ENCODE data around the gene PHKG2.
A peak's percentile ranks its signal among the peaks of the same experiment; 100 is the strongest.

The PHKG2 gene

DNA sequence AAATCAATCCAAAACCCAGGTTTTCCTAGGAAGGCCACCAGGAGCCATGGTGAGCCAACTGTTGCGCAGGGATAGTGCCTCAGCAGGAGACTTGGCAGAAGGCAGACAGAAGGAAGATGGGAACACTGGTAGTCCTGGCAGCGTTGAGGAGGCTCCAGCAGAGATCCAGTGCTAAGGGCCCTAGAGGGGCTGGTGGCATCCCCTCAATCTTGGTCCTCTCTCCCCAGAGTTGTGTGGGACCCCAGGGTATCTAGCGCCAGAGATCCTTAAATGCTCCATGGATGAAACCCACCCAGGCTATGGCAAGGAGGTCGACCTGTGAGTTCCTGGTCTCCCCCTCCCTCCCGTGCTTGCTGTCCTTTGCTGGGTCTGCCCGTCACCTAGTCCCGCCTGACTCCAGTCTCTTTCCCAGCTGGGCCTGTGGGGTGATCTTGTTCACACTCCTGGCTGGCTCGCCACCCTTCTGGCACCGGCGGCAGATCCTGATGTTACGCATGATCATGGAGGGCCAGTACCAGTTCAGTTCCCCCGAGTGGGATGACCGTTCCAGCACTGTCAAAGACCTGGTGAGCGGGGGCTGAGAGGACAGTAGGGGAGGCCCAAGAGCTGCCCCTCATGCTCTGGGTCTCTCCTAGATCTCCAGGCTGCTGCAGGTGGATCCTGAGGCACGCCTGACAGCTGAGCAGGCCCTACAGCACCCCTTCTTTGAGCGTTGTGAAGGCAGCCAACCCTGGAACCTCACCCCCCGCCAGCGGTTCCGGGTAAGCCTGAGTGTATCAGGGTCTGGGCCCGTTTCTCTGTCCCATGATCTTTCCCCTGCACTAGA lies 7.9 kb downstream of the PHKG2 start:
- Mint-ChIP-seq H3K27ac (no peak overlapping the region), H3K36me3 (peaks cover 14 to 55% of the 10 kb centered on the region in 2 donors), H3K4me1 (peaks cover 22% of the 10 kb centered on the region in 2 donors), H3K27me3 (no peaks in the 10 kb centered on the region), H3K9me3 (no peaks in the 10 kb centered on the region), H3K4me3 (no peak overlapping the region)
- no peak for DNase-seq
- ATAC-seq (replicated peaks): no peak

DNA sequence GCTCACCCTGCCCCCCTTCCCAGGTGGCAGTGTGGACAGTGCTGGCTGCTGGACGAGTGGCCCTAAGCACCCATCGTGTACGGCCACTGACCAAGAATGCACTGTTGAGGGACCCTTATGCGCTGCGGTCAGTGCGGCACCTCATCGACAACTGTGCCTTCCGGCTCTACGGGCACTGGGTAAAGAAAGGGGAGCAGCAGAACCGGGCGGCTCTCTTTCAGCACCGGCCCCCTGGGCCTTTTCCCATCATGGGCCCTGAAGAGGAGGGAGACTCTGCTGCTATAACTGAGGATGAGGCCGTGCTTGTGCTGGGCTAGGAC lies 8.5 kb downstream of the PHKG2 start:
- no peak overlapping the region for H3K4me3 Mint-ChIP-seq
- no peaks in the 10 kb centered on the region for H3K9me3 Mint-ChIP-seq
- peaks cover 14 to 50% of the 10 kb centered on the region in 2 donors for H3K36me3 Mint-ChIP-seq
- DNase-seq (no peak), ATAC-seq (replicated peaks) (no peak)
- no peak overlapping the region for H3K27ac Mint-ChIP-seq
- H3K4me1 Mint-ChIP-seq: peaks cover 22 to 24% of the 10 kb centered on the region in 2 donors
- no peaks in the 10 kb centered on the region for H3K27me3 Mint-ChIP-seq

DNA sequence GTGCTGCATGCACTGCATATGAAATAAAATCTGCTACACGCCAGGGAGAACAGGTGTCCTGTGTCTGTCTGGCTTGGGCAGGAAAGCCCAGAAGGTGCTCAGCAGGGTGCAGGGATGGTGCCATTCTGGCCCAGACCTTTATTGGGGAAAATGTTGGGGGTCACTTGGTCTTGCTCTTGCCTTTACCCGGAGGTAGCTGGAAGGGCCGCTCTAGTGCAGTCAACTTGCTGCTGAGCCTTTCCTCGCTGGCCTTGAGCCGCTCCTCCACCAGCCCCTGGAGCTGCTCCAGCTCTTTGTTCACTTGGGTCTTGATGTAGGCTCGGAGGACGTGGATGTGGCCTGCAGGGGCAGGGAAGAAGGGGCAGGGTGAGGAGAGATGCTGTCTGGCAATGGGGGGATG lies 9.1 kb downstream of the PHKG2 start:
- H3K36me3 Mint-ChIP-seq: peaks cover 14 to 50% of the 10 kb centered on the region in 2 donors
- H3K9me3 Mint-ChIP-seq: no peaks in the 10 kb centered on the region
- H3K27ac Mint-ChIP-seq: no peak overlapping the region
- H3K4me3 Mint-ChIP-seq: no peak overlapping the region
- peaks cover 22 to 24% of the 10 kb centered on the region in 2 donors for H3K4me1 Mint-ChIP-seq
- H3K27me3 Mint-ChIP-seq: no peaks in the 10 kb centered on the region
- ATAC-seq (replicated peaks) (no peak), DNase-seq (no peak)

DNA sequence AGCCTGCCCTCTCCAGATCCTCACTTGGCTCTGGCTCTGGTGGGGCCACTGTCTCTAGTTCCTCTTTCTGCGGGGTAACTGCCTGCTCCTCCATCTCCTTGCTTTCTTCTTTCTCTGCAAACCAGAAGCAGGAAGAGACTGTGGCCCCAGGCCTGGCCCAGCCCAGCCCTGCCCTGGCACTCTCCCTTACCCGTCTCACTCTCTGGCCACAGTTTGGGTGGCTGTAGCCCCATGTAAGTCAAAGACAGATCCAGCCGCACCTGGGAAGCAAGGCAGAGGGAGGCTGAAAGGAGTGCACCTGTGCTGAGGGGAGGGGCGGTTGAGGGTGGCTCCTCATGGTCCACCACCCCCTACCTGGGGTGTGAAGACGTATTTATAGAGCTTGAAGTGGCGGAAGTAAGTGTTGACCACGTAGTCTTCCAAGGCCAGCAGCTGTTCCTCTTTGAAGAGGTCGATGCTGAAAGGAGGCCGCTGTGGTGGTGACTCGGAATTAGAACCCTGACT lies 10.8 kb downstream of the PHKG2 start:
- H3K27ac Mint-ChIP-seq: peak overlapping the region; percentile 32
- ATAC-seq (replicated peaks) (no peak), DNase-seq (no peak)
- H3K4me1 Mint-ChIP-seq: peaks cover 27 to 38% of the 10 kb centered on the region in 2 donors
- no peaks in the 10 kb centered on the region for H3K9me3 Mint-ChIP-seq
- H3K27me3 Mint-ChIP-seq: no peaks in the 10 kb centered on the region
- H3K4me3 Mint-ChIP-seq: no peak overlapping the region
- peaks cover 15 to 51% of the 10 kb centered on the region in 2 donors for H3K36me3 Mint-ChIP-seq

GRCh38 chr16:30760001-30760559 lies 11.9 kb downstream of the PHKG2 start:
- peak overlapping the region; percentile 62 for H3K27ac Mint-ChIP-seq
- H3K36me3 Mint-ChIP-seq: peaks cover 7 to 46% of the 10 kb centered on the region in 2 donors
- ATAC-seq (replicated peaks) (no peak), DNase-seq (no peak)
- peaks cover 27 to 42% of the 10 kb centered on the region in 2 donors for H3K4me1 Mint-ChIP-seq
- no peaks in the 10 kb centered on the region for H3K9me3 Mint-ChIP-seq
- H3K4me3 Mint-ChIP-seq: peak overlapping the region in 1 of 2 donors; percentile 8
- no peaks in the 10 kb centered on the region for H3K27me3 Mint-ChIP-seq

DNA sequence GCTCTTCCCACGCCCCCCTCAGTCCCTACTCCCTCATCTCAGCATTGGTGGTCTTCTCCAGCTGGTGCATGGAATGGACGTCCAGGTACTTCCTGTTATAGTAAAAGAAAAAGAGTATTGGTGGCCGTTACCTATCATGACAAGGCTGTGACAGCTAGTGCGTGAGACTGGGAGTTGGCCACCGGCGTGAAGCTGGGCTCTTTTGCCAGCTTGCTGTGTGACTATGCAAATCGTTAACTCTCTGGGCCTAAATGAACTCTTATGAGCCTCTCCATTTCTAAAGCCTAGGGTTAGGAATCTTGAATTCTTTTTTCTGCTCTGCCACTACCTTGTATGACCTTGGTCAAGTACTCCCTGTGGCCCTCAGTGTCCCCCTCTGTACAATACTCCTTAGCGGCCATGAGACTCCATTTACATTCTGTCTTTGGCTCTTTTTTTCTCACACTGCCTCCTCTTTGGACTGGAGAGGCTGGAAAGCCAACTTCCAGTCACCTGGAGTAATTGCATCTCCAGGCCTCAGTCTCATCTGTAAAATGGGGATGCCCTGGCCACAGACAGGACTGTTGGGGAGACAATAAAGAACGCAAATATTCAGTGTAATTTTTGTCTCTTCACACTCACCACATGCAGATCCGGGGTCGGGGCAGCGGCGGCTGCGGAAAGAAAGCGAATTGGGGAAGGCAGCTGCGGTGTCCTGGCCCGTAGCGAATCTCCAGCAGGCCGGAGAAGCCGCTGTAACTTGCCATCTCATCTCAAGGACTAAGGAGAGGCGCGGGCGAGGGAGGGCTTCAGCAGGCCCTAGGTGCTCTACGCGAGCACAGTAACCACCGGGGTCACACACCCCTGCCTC lies 12.6 kb downstream of the PHKG2 start:
- Mint-ChIP-seq H3K4me1 (peaks cover 28 to 42% of the 10 kb centered on the region in 2 donors), H3K4me3 (peak overlapping the region; percentile 93 to 99), H3K27ac (peak overlapping the region; percentile 95), H3K9me3 (no peaks in the 10 kb centered on the region), H3K36me3 (peaks cover 12 to 47% of the 10 kb centered on the region in 2 donors), H3K27me3 (no peaks in the 10 kb centered on the region)
- ATAC-seq (replicated peaks): no peak
- no peak for DNase-seq

GRCh38 chr16:30761427-30761927 lies 13.3 kb downstream of the PHKG2 start:
- Mint-ChIP-seq H3K4me1 (peaks cover 28 to 42% of the 10 kb centered on the region in 2 donors), H3K4me3 (peak overlapping the region; percentile 93 to 99), H3K36me3 (peaks cover 15 to 48% of the 10 kb centered on the region in 2 donors), H3K27me3 (no peaks in the 10 kb centered on the region), H3K27ac (peak overlapping the region; percentile 95), H3K9me3 (no peaks in the 10 kb centered on the region)
- ATAC-seq (replicated peaks) (peak; percentile 60), DNase-seq (peak; percentile 39)

- Mint-ChIP-seq H3K27ac (peak within 1 kb of the TSS; percentile 95), H3K4me1 (peaks cover 28 to 42% of the 10 kb centered on the region in 2 donors), H3K27me3 (no peaks in the 10 kb centered on the region), H3K9me3 (no peaks in the 10 kb centered on the region), H3K4me3 (peak within 1 kb of the TSS; percentile 93 to 99), H3K36me3 (peaks cover 21 to 50% of the 10 kb centered on the region in 2 donors)
- ATAC-seq (replicated peaks) (peak; percentile 92 to 94), DNase-seq (peak; percentile 94)
Observed at GRCh38 chr16:30761928-30762902, 14.0 kb downstream of the PHKG2 start, which contains the start of the genes CFAP119 and RNF40. CFAP119 (minus strand) TSS chr16:30762062; CDS start chr16:30761748, 314 bp downstream. RNF40 (plus strand) TSS chr16:30762322; CDS start chr16:30762546, 224 bp downstream.

GRCh38 chr16:30762991-30763725 lies 14.9 kb downstream of the PHKG2 start:
- no peak for ATAC-seq (replicated peaks)
- peak overlapping the region; percentile 93 to 99 for H3K4me3 Mint-ChIP-seq

DNA sequence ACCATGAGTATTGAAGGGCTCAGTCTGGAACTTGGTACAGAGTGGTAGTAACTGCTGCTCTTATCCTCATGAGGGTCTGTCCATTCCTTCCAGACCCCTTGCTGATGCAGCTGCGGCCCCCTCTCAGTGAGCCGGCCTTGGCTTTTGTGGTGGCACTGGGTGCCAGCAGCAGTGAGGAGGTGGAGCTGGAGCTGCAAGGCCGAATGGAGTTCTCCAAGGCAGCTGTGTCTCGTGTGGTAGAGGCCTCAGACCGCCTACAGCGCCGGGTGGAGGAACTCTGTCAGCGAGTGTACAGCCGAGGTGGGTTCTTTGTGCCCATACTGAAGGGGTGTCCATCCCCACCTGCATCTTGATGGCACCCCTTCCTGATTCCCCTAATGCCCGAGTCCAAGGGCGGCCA lies 15.9 kb downstream of the PHKG2 start:
- Mint-ChIP-seq H3K27me3 (no peaks in the 10 kb centered on the region), H3K4me1 (peaks cover 23 to 35% of the 10 kb centered on the region in 2 donors), H3K36me3 (peaks cover 28 to 59% of the 10 kb centered on the region in 2 donors), H3K27ac (no peak overlapping the region), H3K4me3 (peak overlapping the region in 1 of 2 donors; percentile 30), H3K9me3 (no peaks in the 10 kb centered on the region)
- ATAC-seq (replicated peaks): no peak
- no peak for DNase-seq

More at GRCh38 chr16:30762991-30763725, 14.9 kb downstream of the PHKG2 start:
- no peak for DNase-seq
- Mint-ChIP-seq H3K27ac (peak overlapping the region; percentile 95), H3K27me3 (no peaks in the 10 kb centered on the region), H3K36me3 (peaks cover 22 to 54% of the 10 kb centered on the region in 2 donors), H3K9me3 (no peaks in the 10 kb centered on the region), H3K4me1 (peaks cover 26 to 42% of the 10 kb centered on the region in 2 donors)

DNA sequence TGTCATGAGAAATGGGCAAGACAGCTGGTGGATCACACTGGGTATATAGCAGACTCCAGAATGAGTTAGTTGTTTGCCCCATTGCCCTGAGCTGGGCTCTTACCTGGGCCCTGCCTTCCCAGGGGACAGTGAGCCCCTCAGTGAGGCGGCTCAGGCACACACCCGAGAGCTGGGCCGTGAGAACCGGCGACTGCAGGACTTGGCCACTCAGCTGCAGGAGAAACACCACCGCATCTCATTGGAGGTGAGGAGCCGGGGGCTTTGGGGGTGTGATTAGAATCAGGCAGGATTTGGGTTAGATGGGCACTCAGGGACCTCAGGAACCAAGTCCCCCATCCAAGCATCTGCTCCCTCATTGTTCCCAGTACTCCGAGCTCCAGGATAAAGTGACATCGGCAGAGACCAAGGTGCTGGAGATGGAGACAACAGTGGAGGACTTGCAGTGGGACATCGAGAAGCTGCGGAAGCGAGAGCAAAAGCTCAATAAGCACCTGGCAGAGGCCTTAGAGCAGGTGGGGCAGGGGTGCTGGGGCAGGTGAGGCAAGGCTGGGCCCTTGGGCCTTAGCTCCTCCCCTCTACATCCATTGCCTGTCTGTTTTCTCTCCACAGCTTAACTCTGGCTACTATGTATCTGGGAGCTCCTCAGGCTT lies 16.7 kb downstream of the PHKG2 start:
- Mint-ChIP-seq H3K4me3 (no peak overlapping the region), H3K36me3 (peaks cover 28 to 61% of the 10 kb centered on the region in 2 donors), H3K27me3 (no peaks in the 10 kb centered on the region), H3K4me1 (peaks cover 19 to 30% of the 10 kb centered on the region in 2 donors), H3K9me3 (no peaks in the 10 kb centered on the region), H3K27ac (no peak overlapping the region)
- DNase-seq: no peak
- no peak for ATAC-seq (replicated peaks)

Measured in stimulated activated naive B cell treated with anti-CD40 and anti-IgM and Interleukin-4, amounts not matched to agents 10 μg/mL and 1 μg/mL and 100 μg/mL, for 72 hours (primary cell).